Smooth muscle cell (in vitro differentiated cells): ENCODE measurements around the gene DENND4C. TPM values are rescaled to one million over a fixed set of nuclear protein-coding genes. Genes with fewer than 3 reads are reported as not detected.

Experiments
- DNase-seq: peaks from one replicate; lab custom pipeline; 2025; ENCODE audit not compliant: unreplicated experiment; lab: John Stamatoyannopoulos, UW
- H2AFZ ChIP-seq: fragments of 200-600 bp; sonication (generic); 2 replicates; pipeline ENCODE4 v1.6.0; 2016; ENCODE audit warnings: antibody characterized with exemption, low read depth, mild to moderate bottlenecking
- H3F3A ChIP-seq: fragments of 200-600 bp; sonication (generic); 2 replicates; pipeline ENCODE4 v1.6.0; 2017; ENCODE audit warnings: antibody characterized with exemption, low read depth
- H3K27ac ChIP-seq: fragments of 200-600 bp; sonication (generic); 2 replicates; pipeline ENCODE4 v1.5.1; 2016; ENCODE audit warnings: low read depth, mild to moderate bottlenecking
- H3K27me3 ChIP-seq: fragments of 200-600 bp; sonication (generic); 2 replicates; pipeline ENCODE4 v1.6.1; 2016; ENCODE audit warnings: low read depth, mild to moderate bottlenecking
- H3K36me3 ChIP-seq: fragments of 200-600 bp; sonication (generic); 2 replicates; pipeline ENCODE4 v1.5.1; 2016; ENCODE audit warnings: low read depth
- H3K4me1 ChIP-seq: fragments of 200-600 bp; sonication (generic); 2 replicates; pipeline ENCODE4 v1.5.1; 2016; ENCODE audit warnings: low read depth
- H3K4me2 ChIP-seq: fragments of 200-600 bp; sonication (generic); 2 replicates; pipeline ENCODE4 v1.6.0; 2016; ENCODE audit warnings: mild to moderate bottlenecking
- H3K4me3 ChIP-seq: fragments of 200-600 bp; sonication (generic); 2 replicates; pipeline ENCODE4 v1.5.1; 2016; ENCODE audit warnings: mild to moderate bottlenecking
- H3K79me2 ChIP-seq: fragments of 200-600 bp; sonication (generic); 2 replicates; pipeline ENCODE4 v1.6.0; 2016; ENCODE audit warnings: low read depth, mild to moderate bottlenecking
- H3K9ac ChIP-seq: fragments of 200-600 bp; sonication (generic); 2 replicates; pipeline ENCODE4 v1.6.0; 2016; ENCODE audit warnings: low read depth
- H3K9me3 ChIP-seq: fragments of 200-600 bp; sonication (generic); replicated peaks from 2 replicates; pipeline ENCODE4 v1.5.1; 2016; ENCODE audit warnings: low read depth
- H4K20me1 ChIP-seq: fragments of 200-600 bp; sonication (generic); 2 replicates; pipeline ENCODE4 v1.6.0; 2016; ENCODE audit warnings: low read depth
- CTCF ChIP-seq: fragments of 200-600 bp; sonication (generic); IDR thresholded peaks from 2 replicates; pipeline ENCODE4 v1.5.1; 2017; ENCODE audit warnings: borderline replicate concordance, mild to moderate bottlenecking, antibody characterized with exemption; ENCODE audit not compliant: insufficient read depth, poor library complexity, severe bottlenecking
- WGBS: methylation state at CpG from one replicate; pipeline ENCODE4 v1.1.7; 2016; ENCODE audit warnings: low lambda C conversion rate; 5-methylcytosine and 5-hydroxymethylcytosine counted together
- polyA plus RNA-seq: library from polyadenylated mRNA; unstranded; fragments of >200 nt; fragmentation: Nextera tagmentation; extraction: Ambion mirVana; gene quantifications from 2 replicates; pipeline ENCODE4 v1.2.1, GENCODE V29; 2016
- total RNA-seq: library from RNA; depleted of rRNA; stranded (reverse); fragments of >200 nt; gene quantifications from 2 replicates; pipeline ENCODE4 v1.2.3, GENCODE V29; 2014

Gene DENND4C
- total and polyA plus RNA-seq, 2 experiments from 2014 or later = 4.0 to 24.8 TPM

- Histone ChIP-seq H2AFZ (peak overlapping the region; percentile 49), H3K79me2 (no peaks in the 10 kb centered on the region), H3K4me1 (peaks cover 8% of the 10 kb centered on the region), H3K9me3 (no peaks in the 10 kb centered on the region), H3K4me2 (no peak overlapping the region), H3K4me3 (no peak overlapping the region), H3K27me3 (no peaks in the 10 kb centered on the region), H3K27ac (no peak overlapping the region), H4K20me1 (no peaks in the 10 kb centered on the region), H3F3A (no peaks in the 10 kb centered on the region), H3K9ac (no peak overlapping the region), H3K36me3 (no peaks in the 10 kb centered on the region)
- TF ChIP-seq CTCF = no peak
- DNase-seq = no peak
- 94% methylated on average over 2 of the region's 2 CpGs for WGBS
Measured at GRCh38 chr9:19199012-19199411, 31.5 kb upstream of the DENND4C start.

- H3K4me2 ChIP-seq = no peak overlapping the region
- no peak overlapping the region for H3K4me3 ChIP-seq
- peaks cover 8% of the 10 kb centered on the region for H3K4me1 ChIP-seq
- H3F3A ChIP-seq = no peaks in the 10 kb centered on the region
- no peak overlapping the region for H2AFZ ChIP-seq
- H3K27ac ChIP-seq = no peak overlapping the region
- DNase-seq = no peak
- H3K9ac ChIP-seq = no peak overlapping the region
- no peak for TF ChIP-seq CTCF
- H3K9me3 ChIP-seq = no peaks in the 10 kb centered on the region
- no peaks in the 10 kb centered on the region for H3K79me2 ChIP-seq
- H3K36me3 ChIP-seq = no peaks in the 10 kb centered on the region
- H3K27me3 ChIP-seq = no peaks in the 10 kb centered on the region
- no peaks in the 10 kb centered on the region for H4K20me1 ChIP-seq
- WGBS = 79% methylated on average over 8 of the region's 8 CpGs
Measured at GRCh38 chr9:19200229-19200628, 30.3 kb upstream of the DENND4C start.

- H3K27me3 ChIP-seq = no peaks in the 10 kb centered on the region
- WGBS = 52% methylated on average over 13 of the region's 13 CpGs
- H3F3A ChIP-seq = no peaks in the 10 kb centered on the region
- no peak for DNase-seq
- H4K20me1 ChIP-seq = no peaks in the 10 kb centered on the region
- H3K4me3 ChIP-seq = no peak overlapping the region
- no peaks in the 10 kb centered on the region for H3K79me2 ChIP-seq
- peak overlapping the region; percentile 92 for H2AFZ ChIP-seq
- no peaks in the 10 kb centered on the region for H3K9me3 ChIP-seq
- no peak for TF ChIP-seq CTCF
- no peaks in the 10 kb centered on the region for H3K36me3 ChIP-seq
- no peak overlapping the region for H3K27ac ChIP-seq
- peak overlapping the region; percentile 2 for H3K4me2 ChIP-seq
- H3K9ac ChIP-seq = no peak overlapping the region
- peaks cover 8% of the 10 kb centered on the region for H3K4me1 ChIP-seq
Measured at GRCh38 chr9:19201899-19202891, 28.3 kb upstream of the DENND4C start.
